Measurements from ENCODE around the gene CFAP73.
"Not testable (repeated sequence)": the region's sequence is repeated elsewhere in the genome, so short reads cannot be mapped to it uniquely, and the experiment has no call there.

CFAP73 gene

DNA sequence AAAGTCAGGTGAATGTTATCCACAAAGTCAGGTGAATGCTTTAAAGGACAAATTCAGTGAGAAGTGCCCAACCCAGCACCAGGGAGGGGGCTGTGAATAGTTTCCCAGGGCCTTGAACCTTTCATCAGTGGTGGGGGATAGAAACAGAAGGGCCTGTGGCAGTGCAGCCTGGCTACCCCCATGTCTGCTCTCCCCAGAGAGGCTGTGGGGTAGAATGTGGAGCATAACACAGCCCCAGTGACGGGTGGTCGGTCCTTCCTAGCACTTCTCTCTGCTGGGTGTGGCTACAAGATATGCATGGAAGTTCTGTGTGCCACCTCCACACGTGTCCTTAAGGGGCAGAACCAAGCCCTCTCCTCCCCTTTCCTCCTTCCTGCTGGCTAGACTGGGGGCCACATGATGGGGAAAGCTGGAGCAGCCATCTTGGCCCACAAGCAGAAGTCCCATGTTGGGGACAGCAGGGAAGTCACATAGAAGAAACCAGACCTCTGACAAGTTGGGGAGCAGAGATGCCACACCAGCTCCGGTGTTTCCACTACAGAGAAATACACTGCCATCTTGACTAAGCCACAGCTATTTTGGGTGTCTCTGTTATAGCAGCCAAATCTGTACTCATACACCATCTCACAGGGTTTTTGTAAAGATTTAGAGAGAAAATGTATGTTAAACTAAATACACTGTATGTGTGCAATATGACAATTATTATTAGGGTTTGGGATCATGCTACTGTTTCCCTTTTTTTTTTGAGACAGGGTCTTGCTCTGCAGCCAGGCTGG lies 53.0 kb downstream of the CFAP73 start:
- POLR2A ChIA-PET = interaction anchor here (1.4 kb wide), 1 partner anchor 19 kb away, joined by 4 read pairs; the partner anchor contains the start of gene TPCN1
- TF ChIP-seq, protein P1, sequence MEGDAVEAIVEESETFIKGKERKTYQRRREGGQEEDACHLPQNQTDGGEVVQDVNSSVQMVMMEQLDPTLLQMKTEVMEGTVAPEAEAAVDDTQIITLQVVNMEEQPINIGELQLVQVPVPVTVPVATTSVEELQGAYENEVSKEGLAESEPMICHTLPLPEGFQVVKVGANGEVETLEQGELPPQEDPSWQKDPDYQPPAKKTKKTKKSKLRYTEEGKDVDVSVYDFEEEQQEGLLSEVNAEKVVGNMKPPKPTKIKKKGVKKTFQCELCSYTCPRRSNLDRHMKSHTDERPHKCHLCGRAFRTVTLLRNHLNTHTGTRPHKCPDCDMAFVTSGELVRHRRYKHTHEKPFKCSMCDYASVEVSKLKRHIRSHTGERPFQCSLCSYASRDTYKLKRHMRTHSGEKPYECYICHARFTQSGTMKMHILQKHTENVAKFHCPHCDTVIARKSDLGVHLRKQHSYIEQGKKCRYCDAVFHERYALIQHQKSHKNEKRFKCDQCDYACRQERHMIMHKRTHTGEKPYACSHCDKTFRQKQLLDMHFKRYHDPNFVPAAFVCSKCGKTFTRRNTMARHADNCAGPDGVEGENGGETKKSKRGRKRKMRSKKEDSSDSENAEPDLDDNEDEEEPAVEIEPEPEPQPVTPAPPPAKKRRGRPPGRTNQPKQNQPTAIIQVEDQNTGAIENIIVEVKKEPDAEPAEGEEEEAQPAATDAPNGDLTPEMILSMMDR (IDR thresholded peaks at IDR 0.05; ENCODE audit: control extremely low read depth, extremely low read depth, low read depth, missing control alignments) = no peak
- no peak for DNase-seq (ENCODE audit: extremely low spot score)
- CTCF ChIA-PET = interaction anchor here (1.0 to 2.1 kb wide), 5 partner anchors 11 to 33 kb away, joined by 3 to 6 read pairs (median 3); partner anchors contain the start of gene TPCN1

GRCh38 chr12:113203852-113204760 lies 54.6 kb downstream of the CFAP73 start:
- TF ChIP-seq, protein P1 (IDR thresholded peaks at IDR 0.05; ENCODE audit: control extremely low read depth, extremely low read depth, low read depth, missing control alignments) = no peak
- CTCF ChIA-PET = interaction anchor here (1.0 to 2.5 kb wide), 8 partner anchors 9 to 42 kb away, joined by 3 to 9 read pairs (median 4); partner anchors contain the start of gene TPCN1
- no peak for DNase-seq (ENCODE audit: extremely low spot score)
- POLR2A ChIA-PET = interaction anchor here (0.8 to 1.4 kb wide), 2 partner anchors 17 to 36 kb away, joined by 3 to 4 read pairs; partner anchors contain the start of gene TPCN1

GRCh38 chr12:113204804-113205203 lies 55.3 kb downstream of the CFAP73 start:
- ChIA-PET CTCF (interaction anchor here (1.0 to 2.5 kb wide), 6 partner anchors 9 to 41 kb away, joined by 3 to 9 read pairs (median 5); partner anchors contain the start of gene TPCN1), POLR2A (interaction anchor here (0.6 kb wide), 1 partner anchor 17 kb away, joined by 4 read pairs; no protein-coding TSS in a partner anchor)
- TF ChIP-seq, protein P1 (IDR thresholded peaks at IDR 0.05; ENCODE audit: control extremely low read depth, extremely low read depth, low read depth, missing control alignments) = no peak
- no peak for DNase-seq (ENCODE audit: extremely low spot score)

- ChIA-PET CTCF (interaction anchor here (1.0 to 1.2 kb wide), 2 partner anchors 12 to 16 kb away, joined by 3 to 4 read pairs; no protein-coding TSS in a partner anchor), POLR2A (interaction anchor here (2.5 kb wide), 1 partner anchor 16 kb away, joined by 25 read pairs; the partner anchor contains the start of gene TPCN1)
- not testable (repeated sequence) for DNase-seq (ENCODE audit: extremely low spot score)
These were observed 57.3 kb downstream of the CFAP73 start for GRCh38 chr12:113206802-113207201.

GRCh38 chr12:113207613-113208040 lies 58.1 kb downstream of the CFAP73 start:
- CTCF ChIA-PET = interaction anchor here (1.0 to 1.9 kb wide), 4 partner anchors 10 to 15 kb away, joined by 4 to 6 read pairs (median 4); no protein-coding TSS in a partner anchor
- POLR2A ChIA-PET = interaction anchor here (2.5 kb wide), 1 partner anchor 15 kb away, joined by 25 read pairs; the partner anchor contains the start of gene TPCN1
- TF ChIP-seq, protein P1 (IDR thresholded peaks at IDR 0.05; ENCODE audit: control extremely low read depth, extremely low read depth, low read depth, missing control alignments) = no peak
- DNase-seq (ENCODE audit: extremely low spot score) = no peak

DNA sequence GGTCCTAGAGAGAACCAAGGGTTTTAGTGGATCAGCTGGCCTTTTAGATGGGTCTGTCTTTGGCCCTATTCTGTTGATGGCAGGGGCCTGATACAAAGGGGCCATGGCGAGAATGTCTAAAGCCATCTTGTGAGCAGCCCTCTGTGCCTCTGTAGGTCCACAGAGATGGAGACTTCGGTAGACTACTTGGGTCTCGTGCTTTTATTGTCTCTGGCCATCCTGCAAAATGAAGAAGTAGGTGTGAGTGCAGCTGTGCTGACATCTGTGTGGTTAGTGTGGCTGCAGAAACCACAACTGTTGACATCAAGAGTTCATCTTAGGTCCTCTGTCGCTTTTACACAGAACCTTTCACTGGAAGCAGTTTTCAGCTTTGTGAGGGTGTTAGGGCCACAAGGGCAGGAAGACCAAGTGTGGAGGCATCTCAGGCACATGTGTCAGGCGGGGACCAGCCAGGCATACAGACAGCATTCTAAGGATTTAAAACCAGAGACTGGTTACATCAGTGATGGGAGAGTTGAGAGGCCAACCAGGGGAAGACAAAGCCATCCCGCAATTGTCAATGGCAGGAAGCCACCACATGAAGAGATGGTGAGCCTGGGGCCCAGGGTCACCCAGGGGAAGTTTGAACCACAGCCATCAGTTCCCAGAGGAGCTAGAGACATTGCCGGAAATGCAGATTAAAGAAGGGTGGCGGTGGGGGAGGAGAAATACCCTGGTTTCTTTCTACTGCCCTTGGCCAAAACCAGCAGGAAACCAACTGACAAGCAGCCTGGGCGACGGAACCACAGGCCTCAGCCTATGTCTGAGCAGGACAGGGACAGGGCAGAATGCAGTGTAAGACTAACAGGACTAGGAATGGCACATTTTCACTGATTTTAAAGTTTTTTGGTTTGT lies 58.8 kb downstream of the CFAP73 start:
- ChIA-PET POLR2A (interaction anchor here (2.5 kb wide), 1 partner anchor 14 kb away, joined by 25 read pairs; the partner anchor contains the start of gene TPCN1), CTCF (interaction anchor here (1.0 to 1.9 kb wide), 5 partner anchors 9 to 19 kb away, joined by 3 to 6 read pairs (median 4); no protein-coding TSS in a partner anchor)
- peak; percentile 84 for DNase-seq (ENCODE audit: extremely low spot score)
- TF ChIP-seq, protein P1 (IDR thresholded peaks at IDR 0.05; ENCODE audit: control extremely low read depth, extremely low read depth, low read depth, missing control alignments) = no peak

Measured in GM10248 (cell line).